PC-3 (cell line): ENCODE measurements around the gene IGFL1. TPM values are rescaled to one million over a fixed set of nuclear protein-coding genes. Genes with fewer than 3 reads are reported as not detected.
"Not testable (repeated sequence)": the region's sequence is repeated elsewhere in the genome, so short reads cannot be mapped to it uniquely, and the experiment has no call there.

Experiments used
- ATAC-seq: fragments of 200-7000 bp; cut with Tn5 transposase; 2 replicates; pipeline ENCODE4 v1.9.1; 2020; ENCODE audit warnings: mild to moderate bottlenecking, moderate library complexity
- BruUV-seq: library from RNA; stranded (reverse); fragments of 400-500 nt; replicated peaks from 2 replicates; lab custom pipeline; 2021; lab: Mats Ljungman, UMichigan
- CTCF ChIA-PET: fragments of 300-600 bp; sonication (Branson Sonifier 250); formaldehyde crosslinking; loops from one replicate; lab custom pipeline; 2022; ENCODE audit warnings: antibody characterized with exemption; lab: Charles Lee
- POLR2A ChIA-PET: fragments of 300-600 bp; sonication (Branson Sonifier 250); formaldehyde crosslinking; loops from one replicate; lab custom pipeline; 2022; ENCODE audit warnings: antibody characterized with exemption; ENCODE audit not compliant: unreplicated experiment; lab: Charles Lee
- DNase-seq: peaks from one replicate; pipeline ENCODE4 v3.0.0-alpha.2; 2015
- H2AFZ ChIP-seq: fragments of 300-600 bp; sonication (generic); 2 replicates; pipeline ENCODE4 v1.6.0; 2016; ENCODE audit warnings: antibody characterized with exemption, low read length
- H3F3A ChIP-seq: fragments of 300-600 bp; sonication (generic); one replicate; pipeline ENCODE4 v1.6.0; 2017; ENCODE audit warnings: antibody characterized with exemption, low read length, control low read depth, mild to moderate bottlenecking; ENCODE audit not compliant: unreplicated experiment
- H3K27ac ChIP-seq: fragments of 300-600 bp; sonication (generic); 2 replicates; pipeline ENCODE4 v1.5.1; 2016; ENCODE audit warnings: mild to moderate bottlenecking, low read length
- H3K27me3 ChIP-seq: fragments of 300-600 bp; sonication (generic); 2 replicates; pipeline ENCODE4 v1.6.1; 2016; ENCODE audit warnings: low read length, mixed read lengths
- H3K36me3 ChIP-seq: fragments of 300-600 bp; sonication (generic); 2 replicates; pipeline ENCODE4 v1.6.1; 2016; ENCODE audit warnings: low read depth, mixed run types, low read length, mixed read lengths
- H3K4me1 ChIP-seq: fragments of 300-600 bp; sonication (generic); 2 replicates; pipeline ENCODE4 v1.5.1; 2016; ENCODE audit warnings: low read length; ENCODE audit not compliant: insufficient read depth
- H3K4me2 ChIP-seq: fragments of 300-600 bp; sonication (generic); 2 replicates; pipeline ENCODE4 v1.6.0; 2016; ENCODE audit warnings: low read length
- H3K4me3 ChIP-seq: fragments of 300-600 bp; sonication (generic); 2 replicates; pipeline ENCODE4 v1.5.1; 2016; ENCODE audit warnings: mild to moderate bottlenecking, low read length, mixed read lengths
- H3K79me2 ChIP-seq: fragments of 300-600 bp; sonication (generic); 2 replicates; pipeline ENCODE4 v1.6.1; 2017; ENCODE audit warnings: low read length, mixed read lengths
- H3K9ac ChIP-seq: fragments of 300-600 bp; sonication (generic); 2 replicates; pipeline ENCODE4 v1.6.0; 2016; ENCODE audit warnings: mild to moderate bottlenecking, low read length
- H3K9me2 ChIP-seq: fragments of 300-600 bp; sonication (generic); replicated peaks from 2 replicates; pipeline ENCODE4 v1.6.1; 2016; ENCODE audit warnings: mixed run types, low read length, mixed read lengths
- H3K9me3 ChIP-seq: fragments of 300-600 bp; sonication (generic); 2 replicates; pipeline ENCODE4 v1.6.1; 2016; ENCODE audit warnings: low read length, mixed read lengths
- H4K20me1 ChIP-seq: fragments of 300-600 bp; sonication (generic); 2 replicates; pipeline ENCODE4 v1.6.1; 2016; ENCODE audit warnings: low read length, mixed read lengths
- CTCF ChIP-seq: fragments of 300-600 bp; sonication (generic); conservative IDR thresholded peaks from 2 replicates; pipeline ENCODE4 v1.5.1; 2017; ENCODE audit warnings: antibody characterized with exemption, low read depth, mild to moderate bottlenecking, low read length
- EZH2 ChIP-seq: fragments of 300-600 bp; sonication (generic); IDR thresholded peaks from one replicate; pipeline ENCODE4 v1.6.1; 2017; ENCODE audit warnings: antibody characterized with exemption, mild to moderate bottlenecking, low read length; ENCODE audit not compliant: unreplicated experiment
- EZH2phosphoT487 ChIP-seq: fragments of 300-600 bp; sonication (generic); IDR thresholded peaks from 2 replicates; pipeline ENCODE4 v1.6.1; 2018; ENCODE audit warnings: mild to moderate bottlenecking, antibody characterized with exemption, low read length, borderline replicate concordance
- intact Hi-C: fragments of 100-400 bp; cut with micrococcal nuclease; formaldehyde crosslinking; loops from 2 replicates; pipeline ENCODE4 v1.9.0; 2023
- total RNA-seq: library from RNA; depleted of rRNA; stranded (reverse); fragments of >200 nt; gene quantifications from 2 replicates; pipeline ENCODE4 v1.2.3, GENCODE V29; 2014; rRNA removed

The IGFL1 gene
- total RNA-seq, 1 experiment from 2014 or later, result 0.77 TPM

GRCh38 chr19:46271481-46272197 lies 42.1 kb downstream of the IGFL1 start:
- BruUV-seq, result no TSS peak
- POLR2A ChIA-PET, result no interaction called here
- intact Hi-C loops, result no loop called here
- no peak for TF ChIP-seq EZH2phosphoT487
- no peak for TF ChIP-seq CTCF
- TF ChIP-seq EZH2, result no peak
- Histone ChIP-seq H3K4me1 (peaks cover 17% of the 10 kb centered on the region), H3K27me3 (no peaks in the 10 kb centered on the region), H3K9me3 (no peaks in the 10 kb centered on the region), H3K27ac (no peak overlapping the region), H3F3A (no peaks in the 10 kb centered on the region), H3K9me2 (no peaks in the 10 kb centered on the region), H3K36me3 (no peaks in the 10 kb centered on the region), H3K9ac (no peak overlapping the region), H3K4me2 (peak overlapping the region; percentile 54), H3K4me3 (no peak overlapping the region), H4K20me1 (0 out of 2 replicates have a peak, but pooled peaks cover 3% of the 10 kb centered on the region), H2AFZ (no peak overlapping the region), H3K79me2 (no peaks in the 10 kb centered on the region)
- CTCF ChIA-PET, result no interaction called here
- peak; percentile 77 for DNase-seq
- ATAC-seq, result peak; percentile 71

- CTCF ChIA-PET, result not testable (repeated sequence)
Measured at GRCh38 chr19:46273931-46274330, 44.4 kb downstream of the IGFL1 start.

GRCh38 chr19:46279177-46279576 lies 49.6 kb downstream of the IGFL1 start:
- no peaks in the 10 kb centered on the region for H3K9me3 ChIP-seq
- no peaks in the 10 kb centered on the region for H3K9me2 ChIP-seq
- POLR2A ChIA-PET, result no interaction called here
- no peaks in the 10 kb centered on the region for H3K79me2 ChIP-seq
- DNase-seq, result no peak
- no TSS peak for BruUV-seq
- CTCF ChIA-PET, result no interaction called here
- no peaks in the 10 kb centered on the region for H3F3A ChIP-seq
- no peak overlapping the region for H2AFZ ChIP-seq
- no peaks in the 10 kb centered on the region for H3K27me3 ChIP-seq
- peaks cover 2% of the 10 kb centered on the region; the same call in 1 of the 2 replicates for H3K4me1 ChIP-seq
- H3K4me2 ChIP-seq, result no peak overlapping the region
- intact Hi-C loops, result no loop called here
- H3K27ac ChIP-seq, result no peak overlapping the region
- H3K4me3 ChIP-seq, result no peak overlapping the region
- H3K36me3 ChIP-seq, result no peaks in the 10 kb centered on the region
- no peak for ATAC-seq
- H3K9ac ChIP-seq, result no peak overlapping the region
- TF ChIP-seq CTCF, result no peak
- no peak for TF ChIP-seq EZH2
- no peaks in the 10 kb centered on the region for H4K20me1 ChIP-seq

More at GRCh38 chr19:46273931-46274330, 44.4 kb downstream of the IGFL1 start:
- H3K9ac ChIP-seq, H3K9me2 ChIP-seq, H2AFZ ChIP-seq, H3K27me3 ChIP-seq, ATAC-seq, BruUV-seq, H3K79me2 ChIP-seq, H3K4me2 ChIP-seq, intact Hi-C loops, H4K20me1 ChIP-seq, H3K4me3 ChIP-seq, H3K9me3 ChIP-seq, H3F3A ChIP-seq, POLR2A ChIA-PET, H3K27ac ChIP-seq, H3K36me3 ChIP-seq: not testable (repeated sequence)
- H3K4me1 ChIP-seq, result peaks cover 17% of the 10 kb centered on the region
- DNase-seq, result peak; percentile 65

Other genes with a start within 250 kb of the IGFL1 start
- gene CCDC61, start 234.3 kb upstream of the IGFL1 start, total RNA-seq, result 6.3 and 7.7 TPM in 2 replicates
- gene PGLYRP1, start 206.7 kb upstream of the IGFL1 start, total RNA-seq, result not detected in 2 replicates
- gene IGFL4, start 188.7 kb upstream of the IGFL1 start, total RNA-seq, result not detected in 2 replicates
- gene IGFL3, start 105.1 kb upstream of the IGFL1 start, total RNA-seq, result not detected in 2 replicates
- not detected in 2 replicates for gene IGFL2, start 81.5 kb upstream of the IGFL1 start, total RNA-seq
- not detected in 2 replicates for gene HIF3A, start 67.3 kb downstream of the IGFL1 start, total RNA-seq
- gene PPP5C, start 117.3 kb downstream of the IGFL1 start, total RNA-seq, result 79.9 and 93.4 TPM in 2 replicates
- gene CCDC8, start 183.8 kb downstream of the IGFL1 start, total RNA-seq, result not detected in 2 replicates
- gene PNMA8C, start 199.2 kb downstream of the IGFL1 start, total RNA-seq, result not detected in 2 replicates
- gene PNMA8A, start 241.8 kb downstream of the IGFL1 start, total RNA-seq, result not detected in 2 replicates